Glomerular visceral epithelial cell (primary cell): ENCODE data around the gene CACNA1B.
A peak's percentile ranks its signal among the peaks of the same experiment; 100 is the strongest.

ENCODE experiments used
- DNase-seq: peaks from one replicate; pipeline ENCODE4 v3.0.0-alpha.2; 2016; ENCODE audit errors: extremely low spot score

CACNA1B gene

GRCh38 chr9:137986268-137987099 lies 108.9 kb downstream of the CACNA1B start:
- no peak for DNase-seq

- DNase-seq: no peak
These were observed 109.9 kb downstream of the CACNA1B start for GRCh38 chr9:137987244-137988030.

GRCh38 chr9:137988051-137988450 lies 110.5 kb downstream of the CACNA1B start:
- DNase-seq: no peak

- no peak for DNase-seq
These were observed 111.1 kb downstream of the CACNA1B start for GRCh38 chr9:137988701-137989100.

GRCh38 chr9:137989156-137989555 lies 111.6 kb downstream of the CACNA1B start:
- DNase-seq: no peak

GRCh38 chr9:137989999-137990715 lies 112.6 kb downstream of the CACNA1B start:
- no peak for DNase-seq

- DNase-seq: no peak
These were observed 126.1 kb downstream of the CACNA1B start for GRCh38 chr9:138003485-138004190.

- DNase-seq: no peak
These were observed 129.1 kb downstream of the CACNA1B start for GRCh38 chr9:138006576-138007233.

- no peak for DNase-seq
These were observed 130.0 kb downstream of the CACNA1B start for GRCh38 chr9:138007566-138007917.

GRCh38 chr9:138007918-138008841 lies 130.6 kb downstream of the CACNA1B start:
- DNase-seq: peak; percentile 25

GRCh38 chr9:138009016-138009802 lies 131.6 kb downstream of the CACNA1B start:
- DNase-seq: no peak

- DNase-seq: no peak
These were observed 132.5 kb downstream of the CACNA1B start for GRCh38 chr9:138009803-138010690.

GRCh38 chr9:138010861-138011260 lies 133.3 kb downstream of the CACNA1B start:
- no peak for DNase-seq

- no peak for DNase-seq
These were observed 134.4 kb downstream of the CACNA1B start for GRCh38 chr9:138011951-138012500.

GRCh38 chr9:138013273-138013672 lies 135.7 kb downstream of the CACNA1B start:
- no peak for DNase-seq

- no peak for DNase-seq
These were observed 136.4 kb downstream of the CACNA1B start for GRCh38 chr9:138013836-138014562.

- no peak for DNase-seq
These were observed 137.0 kb downstream of the CACNA1B start for GRCh38 chr9:138014563-138014945.
